PC-9 (cell line): ENCODE results near the gene SEZ6L.

Source experiments
- CTCF ChIP-seq: fragments of 200-600 bp; sonication (generic); conservative IDR thresholded peaks from 2 replicates; pipeline ENCODE4 v1.6.1; 2017; ENCODE audit warnings: mixed run types, antibody characterized with exemption, mild to moderate bottlenecking, moderate library complexity
- EZH2 ChIP-seq: fragments of 200-600 bp; sonication (generic); IDR thresholded peaks from 2 replicates; pipeline ENCODE4 v1.8.0; 2017; ENCODE audit warnings: antibody characterized with exemption, low read depth

GRCh38 chr22:26339755-26340154 is 170.5 kb downstream of the SEZ6L start:
- TF ChIP-seq CTCF (no peak), EZH2 (no peak)
